Stimulated activated CD4-positive, alpha-beta T cell treated with anti-CD3 and anti-CD28 coated beads, Interleukin-1b, Interleukin-23, amount 100 ng/mL, for 48 hours (primary cell): ENCODE results near the gene PRPF39.

Experiments
- DNase-seq: peaks from one replicate; pipeline ENCODE4 v3.0.0-alpha.2; 2020

PRPF39 gene

DNA sequence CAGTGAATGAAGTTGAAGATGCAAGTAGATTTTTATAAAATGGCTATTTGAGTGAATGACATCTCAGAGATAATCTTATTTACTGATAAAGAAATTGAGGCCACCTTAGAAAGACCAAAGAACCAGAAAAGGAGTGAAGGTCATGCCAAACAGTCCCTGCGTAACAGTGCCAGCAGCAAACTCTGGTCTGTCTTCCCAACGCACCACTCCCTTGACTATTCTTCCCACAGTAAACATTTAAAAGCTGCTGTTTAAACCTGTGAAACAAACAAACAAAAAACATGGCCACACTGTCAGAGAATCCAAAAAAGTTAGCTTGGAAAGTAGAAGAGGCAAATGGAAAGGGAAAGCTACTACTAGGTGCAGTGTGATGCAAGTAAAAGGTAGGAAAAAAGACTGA, 1.5 kb upstream of the PRPF39 start:
- DNase-seq: no peak

GRCh38 chr14:45083617-45083975, 320 bp upstream of the PRPF39 start:
- no peak for DNase-seq

GRCh38 chr14:45084946-45085346, 1.0 kb downstream of the PRPF39 start:
- DNase-seq: no peak

GRCh38 chr14:45089813-45090212, 5.9 kb downstream of the PRPF39 start:
- DNase-seq: peak; percentile 8

DNA sequence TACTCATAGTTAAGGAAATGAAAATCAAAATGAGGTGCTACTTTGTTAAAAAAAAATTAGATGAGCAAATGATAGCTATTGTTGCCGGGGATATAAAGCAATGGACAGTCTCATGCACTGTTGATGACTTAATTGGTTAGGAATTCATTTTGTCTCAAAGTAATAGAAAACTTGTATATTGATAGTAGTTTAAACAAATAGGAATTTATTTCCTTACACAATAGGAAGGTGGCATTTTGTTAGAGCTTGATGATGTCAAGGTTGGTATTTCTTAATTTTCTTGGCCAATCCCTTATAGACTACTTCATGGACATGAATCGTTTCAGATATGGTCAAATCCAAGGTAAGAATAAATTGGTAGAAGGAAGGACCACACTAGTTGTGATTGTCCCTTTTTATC, 7.8 kb downstream of the PRPF39 start:
- DNase-seq: no peak

- DNase-seq: no peak
These were observed 10.4 kb downstream of the PRPF39 start for GRCh38 chr14:45094275-45094674.

- DNase-seq: no peak
These were observed 11.2 kb downstream of the PRPF39 start for GRCh38 chr14:45095143-45095542.

DNA sequence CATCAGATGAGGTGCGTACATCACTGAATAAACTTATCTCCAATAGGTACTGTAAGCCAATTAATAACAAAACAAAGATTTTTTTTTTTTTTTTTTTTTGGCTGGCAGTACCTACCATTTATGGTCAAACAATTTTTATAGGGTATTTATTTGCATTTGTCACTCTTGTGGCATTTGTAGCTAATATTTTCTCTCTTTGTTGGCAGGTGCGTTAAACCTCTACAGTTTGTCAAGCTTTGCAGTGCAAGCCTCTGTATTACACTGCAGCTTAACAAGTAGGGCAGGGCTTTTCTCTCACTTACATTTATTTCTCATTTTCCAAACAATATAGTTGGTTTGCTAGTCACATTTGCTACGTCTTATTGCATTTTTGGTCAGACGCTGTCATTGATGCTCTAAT, 12.3 kb downstream of the PRPF39 start:
- DNase-seq: no peak

GRCh38 chr14:45103806-45104205, 19.9 kb downstream of the PRPF39 start:
- DNase-seq: no peak

- DNase-seq: no peak
These were observed 20.6 kb downstream of the PRPF39 start for GRCh38 chr14:45104561-45104960.

- no peak for DNase-seq
These were observed 29.2 kb downstream of the PRPF39 start for GRCh38 chr14:45112896-45113781.

- no peak for DNase-seq
These were observed 30.4 kb downstream of the PRPF39 start for GRCh38 chr14:45114327-45114726.

- DNase-seq: no peak
These were observed 34.7 kb downstream of the PRPF39 start for GRCh38 chr14:45118594-45118993.

- DNase-seq: no peak
These were observed 36.2 kb downstream of the PRPF39 start for GRCh38 chr14:45120096-45120495.

DNA sequence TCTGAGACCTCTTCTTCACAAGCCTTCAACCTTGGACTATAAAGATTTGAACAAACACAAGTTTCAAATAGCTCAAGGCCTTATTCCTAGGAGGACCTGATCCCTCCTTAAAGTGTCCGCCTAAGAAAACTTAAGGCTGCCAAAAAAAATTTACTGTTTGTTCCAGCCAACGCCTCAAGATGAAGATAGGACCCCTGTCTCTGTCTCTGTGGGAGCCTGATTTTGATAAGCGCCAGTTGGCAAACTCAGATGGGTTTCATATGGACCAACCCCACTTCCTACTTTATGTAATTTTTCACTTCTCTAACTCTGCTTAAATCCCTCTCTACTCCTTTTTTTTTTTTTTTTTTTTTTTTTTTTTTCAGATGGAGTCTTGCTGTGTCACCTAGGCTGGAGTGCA, 39.4 kb downstream of the PRPF39 start:
- DNase-seq: no peak

DNA sequence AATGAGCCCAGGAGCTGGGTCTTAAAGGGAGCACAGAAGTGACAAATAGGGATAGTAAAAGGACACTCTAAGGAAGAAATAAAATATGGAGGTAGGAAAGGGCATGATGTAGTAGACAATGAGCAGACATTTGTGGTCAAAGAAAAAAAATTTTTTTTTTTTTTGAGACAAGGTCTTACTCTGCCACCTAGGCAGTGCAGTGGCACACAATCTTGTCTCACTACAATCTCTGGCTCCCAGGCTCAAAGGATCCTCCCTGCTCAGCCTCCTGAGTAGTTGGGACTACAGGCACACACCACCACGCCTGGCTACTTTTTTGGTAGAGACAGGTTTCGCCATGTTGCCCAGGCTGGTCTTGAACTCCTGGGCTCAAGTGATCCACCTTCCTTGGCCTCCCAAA, 41.8 kb downstream of the PRPF39 start:
- no peak for DNase-seq

GRCh38 chr14:45128963-45129629, 45.2 kb downstream of the PRPF39 start:
- DNase-seq: no peak

- DNase-seq: no peak
These were observed 49.8 kb downstream of the PRPF39 start for GRCh38 chr14:45133683-45134050.

DNA sequence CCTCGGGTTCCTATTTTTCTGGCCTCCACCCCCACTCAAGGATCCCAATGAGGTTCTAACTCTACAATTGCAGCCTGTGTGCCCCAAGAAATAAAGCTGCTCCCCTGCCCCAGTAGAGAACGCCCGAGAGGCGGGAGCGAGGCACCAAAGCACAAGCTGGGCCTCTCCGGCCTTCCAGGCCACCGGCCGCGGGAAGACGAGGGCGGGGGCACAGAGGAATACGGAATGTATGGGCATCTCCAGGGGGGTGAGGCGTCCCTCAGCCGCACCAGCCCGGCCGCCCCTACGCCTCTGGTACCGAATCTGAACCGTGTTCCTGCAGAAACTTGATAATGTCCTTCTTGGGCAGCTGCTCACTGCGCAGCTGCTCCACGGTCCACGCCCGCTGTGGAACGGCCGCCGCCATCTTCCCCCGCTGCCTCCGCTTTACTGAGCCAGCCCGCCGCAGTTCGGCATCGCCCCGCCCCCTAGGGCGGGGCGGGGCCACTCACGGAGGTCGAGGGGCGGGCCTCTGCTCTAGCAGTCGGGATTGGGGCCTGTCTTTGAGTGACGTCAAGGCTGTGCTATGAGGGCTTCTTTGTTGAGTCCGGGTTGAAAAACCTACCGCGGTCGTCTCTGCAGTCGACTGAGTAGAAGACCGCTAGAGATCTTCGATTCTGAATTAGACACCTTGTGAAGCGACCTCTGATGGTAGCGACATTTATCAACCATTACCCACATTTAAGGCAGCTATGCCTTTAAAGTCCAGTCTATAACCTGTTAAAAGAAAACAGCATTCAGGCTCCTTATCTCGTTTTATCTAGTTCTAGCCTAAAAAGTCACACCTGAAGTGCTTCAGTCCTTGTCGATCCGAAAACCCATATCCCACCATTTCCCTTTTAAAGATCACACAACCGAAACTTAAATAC, 50.4 kb downstream of the PRPF39 start, which contains the start of gene FKBP3:
Gene FKBP3 (minus strand): TSS at position 431 of the 908 bp plus-strand sequence. CDS start 25 bp downstream, at position 406.
- peak; percentile 96 for DNase-seq

- no peak for DNase-seq
These were observed 51.2 kb downstream of the PRPF39 start for GRCh38 chr14:45135156-45135555.

DNA sequence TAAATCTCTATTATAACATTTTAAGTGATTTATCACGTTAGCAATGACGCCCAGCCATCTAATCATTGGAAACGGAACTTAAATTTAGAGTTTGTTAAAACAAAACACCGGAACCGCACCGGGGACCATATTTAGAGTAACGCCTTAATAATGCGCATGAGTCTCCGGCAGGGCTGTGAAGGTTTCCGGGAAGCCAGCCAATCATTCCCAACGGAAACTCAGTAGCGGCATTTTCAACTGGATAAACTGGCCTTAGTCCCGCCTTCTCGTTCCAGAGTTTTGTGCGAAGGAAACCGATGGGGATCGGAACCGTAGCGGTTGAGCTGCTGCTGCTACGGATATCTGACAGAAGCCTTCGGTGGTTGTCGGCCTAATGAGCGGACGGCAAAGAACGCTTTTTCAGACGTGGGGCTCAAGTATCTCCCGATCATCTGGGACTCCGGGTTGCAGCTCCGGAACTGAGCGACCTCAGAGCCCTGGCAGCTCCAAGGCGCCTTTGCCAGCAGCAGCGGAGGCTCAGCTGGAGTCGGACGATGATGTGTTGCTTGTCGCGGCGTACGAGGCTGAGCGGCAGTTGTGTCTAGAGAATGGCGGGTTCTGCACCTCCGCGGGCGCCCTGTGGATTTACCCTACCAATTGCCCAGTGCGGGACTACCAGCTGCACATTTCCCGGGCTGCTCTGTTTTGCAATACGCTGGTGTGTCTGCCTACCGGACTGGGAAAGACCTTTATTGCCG, 51.9 kb downstream of the PRPF39 start, which contains the start of gene FANCM:
Gene FANCM (plus strand): TSS at position 272 of the 737 bp plus-strand sequence. CDS start 102 bp downstream, at position 374.
- peak; percentile 90 for DNase-seq

DNA sequence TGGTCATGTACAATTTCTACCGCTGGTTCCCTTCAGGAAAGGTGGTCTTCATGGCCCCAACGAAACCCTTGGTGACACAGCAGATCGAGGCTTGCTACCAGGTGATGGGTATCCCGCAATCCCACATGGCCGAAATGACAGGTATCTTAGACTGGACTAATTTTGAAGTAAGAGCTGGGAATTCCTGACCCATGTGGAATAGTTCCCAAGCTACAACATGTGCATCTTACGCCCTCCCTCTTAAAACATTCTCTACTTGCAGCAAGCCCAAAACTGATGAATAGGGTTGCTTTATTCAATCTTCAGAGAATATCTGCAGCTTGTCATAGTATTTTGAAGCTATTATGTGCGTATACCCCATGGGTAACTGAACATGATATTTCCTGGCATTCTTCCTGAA, 52.5 kb downstream of the PRPF39 start:
- no peak for DNase-seq
